Gastroesophageal sphincter (tissue), 3 donors: ENCODE results near the gene RAD9B.

Source experiments
- CTCF ChIP-seq, 4 experiments: fragments of 200-600 bp in 2 of 4; fragments of 450-650 bp in 2 of 4; sonication (generic) in 1 of 4; IDR thresholded peaks; one replicate each; pipeline ENCODE4 v1.5.1; 2017 to 2019; ENCODE audit warnings: antibody characterized with exemption in 4 of 4, mild to moderate bottlenecking in 2 of 4, moderate library complexity in 2 of 4
- POLR2A ChIP-seq, 2 donors: fragments of 450-650 bp; IDR thresholded peaks; one replicate each; pipeline ENCODE4 v1.6.1; 2017; ENCODE audit warnings: antibody characterized with exemption in 2 of 2, mild to moderate bottlenecking in 2 of 2, moderate library complexity in 1 of 2
- POLR2AphosphoS5 ChIP-seq: sonication (generic); formaldehyde crosslinking; IDR thresholded peaks from one replicate; pipeline ENCODE4 v1.6.1; 2017; ENCODE audit warnings: antibody characterized with exemption

GRCh38 chr12:110503432-110503831 lies 1.3 kb downstream of the RAD9B start:
- no peak for TF ChIP-seq CTCF (IDR thresholded peaks at IDR 0.05)
- TF ChIP-seq POLR2A (IDR thresholded peaks at IDR 0.05), result no peak
- no peak for TF ChIP-seq POLR2AphosphoS5
